Measurements from ENCODE around the gene HOXC9.
A peak's percentile ranks its signal among the peaks of the same experiment; 100 is the strongest.

The HOXC9 gene

GRCh38 chr12:54028314-54029201 is 28.6 kb downstream of the HOXC9 start, which contains the start of gene HOXC6:
TSS of gene HOXC6 (plus strand) at chr12:54028440. CDS start at chr12:54028522, 82 bp downstream.
- no peak for DNase-seq (ENCODE audit: low read depth)

- no peak for DNase-seq (ENCODE audit: low read depth)
These were observed 29.8 kb downstream of the HOXC9 start for GRCh38 chr12:54029529-54030441.

DNA sequence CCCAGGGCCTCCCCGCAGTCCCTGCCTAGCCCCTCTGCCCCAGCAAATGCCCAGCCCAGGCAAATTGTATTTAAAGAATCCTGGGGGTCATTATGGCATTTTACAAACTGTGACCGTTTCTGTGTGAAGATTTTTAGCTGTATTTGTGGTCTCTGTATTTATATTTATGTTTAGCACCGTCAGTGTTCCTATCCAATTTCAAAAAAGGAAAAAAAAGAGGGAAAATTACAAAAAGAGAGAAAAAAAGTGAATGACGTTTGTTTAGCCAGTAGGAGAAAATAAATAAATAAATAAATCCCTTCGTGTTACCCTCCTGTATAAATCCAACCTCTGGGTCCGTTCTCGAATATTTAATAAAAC is 30.5 kb downstream of the HOXC9 start:
- DNase-seq (ENCODE audit: low read depth) = no peak

DNA sequence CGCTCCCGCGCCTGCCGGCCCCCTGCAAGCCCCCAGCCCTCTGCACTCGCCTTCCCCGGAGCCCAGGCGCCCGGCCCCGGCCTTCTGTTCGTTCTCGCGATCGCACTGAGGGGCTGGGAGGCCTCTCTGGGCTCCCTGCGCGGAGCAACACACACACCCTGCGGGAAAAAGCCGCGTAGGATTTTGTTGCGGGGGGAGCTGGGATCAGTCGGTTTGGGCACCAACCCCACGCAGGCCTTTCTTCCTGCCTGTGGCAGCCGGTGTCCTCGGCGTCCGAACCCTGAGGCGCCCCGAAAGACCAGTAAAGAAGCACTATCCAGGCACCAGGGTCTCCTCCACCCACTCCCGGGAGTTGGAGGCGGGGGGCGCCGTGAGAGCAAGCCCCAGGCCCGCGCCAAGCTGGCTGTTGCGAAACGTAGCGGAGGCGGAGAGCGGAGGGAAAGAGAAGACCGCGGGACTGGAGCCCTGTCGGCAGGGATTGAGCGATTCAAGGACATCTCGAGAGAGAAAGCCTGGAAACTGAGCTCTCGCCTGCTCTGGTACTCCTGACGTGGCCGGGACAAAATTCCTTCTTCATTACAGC is 31.0 kb downstream of the HOXC9 start:
- DNase-seq (ENCODE audit: low read depth) = no peak

- no peak for DNase-seq (ENCODE audit: low read depth)
These were observed 31.5 kb downstream of the HOXC9 start for GRCh38 chr12:54031480-54031879.

DNA sequence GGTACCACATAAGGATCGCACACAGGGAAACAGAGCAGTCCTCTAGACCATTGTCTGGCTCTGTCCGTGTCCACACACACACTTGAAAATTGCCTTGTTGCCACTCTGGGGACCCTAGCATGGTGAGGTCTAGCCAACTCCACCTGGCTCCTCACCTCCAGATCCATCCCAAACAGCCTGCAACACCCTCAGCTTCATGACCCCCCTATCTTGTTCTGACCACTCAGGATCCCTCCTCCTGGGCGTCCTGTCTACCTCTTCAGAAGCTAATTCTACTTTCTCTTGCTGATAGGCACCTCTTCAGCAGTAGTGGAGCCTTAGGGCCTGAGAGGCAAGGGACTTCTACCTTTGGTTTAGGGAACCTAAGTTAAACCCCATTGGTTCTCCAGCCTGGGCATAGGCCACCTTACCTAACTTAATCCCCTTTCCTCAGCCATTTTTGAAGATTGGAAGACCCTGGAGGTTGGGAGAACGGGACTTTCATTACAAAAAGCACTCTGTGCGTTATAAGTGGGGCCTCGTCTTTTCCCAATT is 32.2 kb downstream of the HOXC9 start:
- no peak for DNase-seq (ENCODE audit: low read depth)

- DNase-seq (ENCODE audit: low read depth) = peak; percentile 42
These were observed 32.7 kb downstream of the HOXC9 start, which contains the start of gene HOXC5 for GRCh38 chr12:54032627-54033100. TSS of gene HOXC5 (plus strand) at chr12:54033050. CDS start at chr12:54033123, 73 bp downstream.

- no peak for DNase-seq (ENCODE audit: low read depth)
These were observed 33.4 kb downstream of the HOXC9 start for GRCh38 chr12:54033106-54033979.

DNA sequence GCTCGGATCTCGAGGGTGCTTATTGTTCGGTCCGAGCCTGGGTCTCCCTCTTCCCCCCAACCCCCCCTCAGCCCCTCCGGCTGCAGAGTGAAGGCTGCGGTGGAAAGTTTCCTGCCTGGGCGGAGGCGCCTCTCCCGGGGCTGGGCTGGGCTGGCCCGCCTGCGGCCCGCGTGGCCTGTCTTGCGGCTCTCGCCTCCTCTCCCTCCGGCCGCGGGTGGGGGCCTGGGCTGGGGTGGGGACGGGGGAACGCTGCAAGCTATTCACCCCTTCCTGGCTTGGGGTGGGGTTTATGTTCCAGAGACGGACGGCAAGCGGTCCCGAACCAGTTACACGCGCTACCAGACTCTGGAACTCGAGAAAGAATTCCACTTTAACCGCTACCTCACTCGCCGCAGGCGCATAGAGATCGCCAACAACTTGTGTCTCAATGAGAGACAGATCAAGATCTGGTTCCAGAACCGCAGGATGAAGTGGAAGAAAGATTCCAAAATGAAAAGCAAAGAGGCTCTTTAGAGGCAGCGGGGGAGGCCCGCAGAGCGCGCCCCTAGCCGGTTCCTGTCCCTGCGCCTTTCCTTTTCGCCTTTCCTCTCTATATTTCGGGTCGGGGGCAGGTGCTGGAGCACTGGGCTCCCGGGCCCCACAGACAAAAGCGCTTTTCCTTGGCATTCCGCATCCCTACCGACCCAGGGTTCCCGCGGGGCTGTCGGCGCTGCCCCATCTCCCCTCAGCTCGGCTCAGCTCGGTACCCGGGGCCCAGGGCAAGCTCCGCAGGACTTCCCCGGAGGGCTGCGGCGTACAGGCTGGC is 34.2 kb downstream of the HOXC9 start:
- DNase-seq (ENCODE audit: low read depth) = no peak

- DNase-seq (ENCODE audit: low read depth) = no peak
These were observed 34.9 kb downstream of the HOXC9 start for GRCh38 chr12:54034785-54035310.

DNA sequence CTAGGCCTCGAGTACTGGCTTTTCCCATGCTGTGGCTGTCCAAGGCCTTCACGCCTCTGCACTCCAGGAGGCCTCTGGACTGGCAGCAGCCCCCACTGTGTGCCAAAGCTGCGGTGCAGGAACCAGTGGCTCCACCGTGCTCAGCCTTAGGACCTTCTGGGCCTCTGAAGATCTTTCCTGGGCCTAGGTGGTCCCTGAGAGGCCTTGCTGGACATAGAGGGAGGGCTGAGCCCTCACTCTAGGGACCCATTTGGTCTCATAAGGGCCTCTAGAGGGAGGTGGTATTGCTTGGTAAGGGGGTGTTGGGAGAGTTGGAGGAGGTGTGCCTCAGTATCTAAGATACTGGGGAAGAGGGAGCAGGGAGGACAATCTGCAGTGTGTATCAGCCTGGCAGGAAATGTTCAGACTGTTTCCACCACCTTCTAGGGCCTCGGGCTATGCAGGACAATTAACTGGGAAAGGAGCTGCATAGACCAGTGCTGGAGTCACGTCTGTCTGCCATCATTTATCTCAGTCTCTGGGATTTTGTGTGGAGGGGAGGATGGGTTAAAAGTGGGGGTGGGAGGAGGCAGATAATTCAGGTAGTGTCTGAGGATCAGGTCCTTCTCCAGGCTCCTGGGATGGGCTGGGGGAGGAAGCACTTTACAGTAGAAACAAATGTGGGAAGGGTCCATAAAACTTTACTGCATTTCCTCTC is 35.8 kb downstream of the HOXC9 start:
- no peak for DNase-seq (ENCODE audit: low read depth)

GRCh38 chr12:54036620-54037359 is 36.8 kb downstream of the HOXC9 start:
- DNase-seq (ENCODE audit: low read depth) = no peak

DNA sequence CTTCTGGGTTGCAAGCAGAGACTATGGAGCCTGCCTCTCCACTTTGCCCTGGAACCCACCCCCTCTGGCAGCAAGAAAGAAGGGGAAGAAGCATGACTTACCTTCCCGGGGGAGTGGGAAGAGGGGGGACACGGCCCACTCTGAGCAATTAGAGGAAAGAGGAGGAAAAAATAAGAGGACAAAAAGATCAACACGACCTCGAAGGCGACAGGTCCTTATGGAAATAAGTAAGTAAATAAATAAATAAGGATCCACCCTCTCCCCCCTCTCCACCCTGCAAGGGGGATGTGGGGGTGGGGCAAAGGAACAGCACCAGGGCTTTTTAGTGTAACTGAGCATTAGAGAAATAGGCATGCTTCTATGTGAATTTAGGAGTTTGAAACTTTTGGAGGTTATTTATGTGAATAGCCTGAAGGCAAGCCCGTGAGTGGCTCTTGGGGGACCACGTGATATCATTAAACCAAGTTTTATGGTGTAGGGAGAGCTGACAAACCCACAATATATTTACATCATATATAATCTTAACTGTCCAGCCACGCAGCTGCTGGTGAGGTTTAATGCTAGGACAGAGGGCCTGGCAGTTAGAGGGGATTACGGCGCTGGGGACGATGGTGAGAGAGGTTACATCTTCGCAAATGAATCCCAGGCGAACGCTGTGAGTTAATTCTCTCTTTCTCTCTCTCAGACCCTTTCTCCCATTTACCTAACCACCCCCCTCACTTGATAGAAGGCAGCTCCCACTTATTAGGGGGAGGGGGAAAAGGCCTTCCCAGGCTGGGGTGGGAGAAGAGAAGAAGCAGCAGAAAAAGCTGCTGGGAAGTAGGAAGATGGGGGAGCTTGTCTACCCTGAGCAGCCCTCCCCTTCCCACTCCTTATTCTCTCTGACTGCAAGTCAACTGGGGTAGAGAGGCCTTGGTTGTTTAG is 37.7 kb downstream of the HOXC9 start:
- DNase-seq (ENCODE audit: low read depth) = no peak

- DNase-seq (ENCODE audit: low read depth) = no peak
These were observed 38.4 kb downstream of the HOXC9 start for GRCh38 chr12:54038284-54038870.

DNA sequence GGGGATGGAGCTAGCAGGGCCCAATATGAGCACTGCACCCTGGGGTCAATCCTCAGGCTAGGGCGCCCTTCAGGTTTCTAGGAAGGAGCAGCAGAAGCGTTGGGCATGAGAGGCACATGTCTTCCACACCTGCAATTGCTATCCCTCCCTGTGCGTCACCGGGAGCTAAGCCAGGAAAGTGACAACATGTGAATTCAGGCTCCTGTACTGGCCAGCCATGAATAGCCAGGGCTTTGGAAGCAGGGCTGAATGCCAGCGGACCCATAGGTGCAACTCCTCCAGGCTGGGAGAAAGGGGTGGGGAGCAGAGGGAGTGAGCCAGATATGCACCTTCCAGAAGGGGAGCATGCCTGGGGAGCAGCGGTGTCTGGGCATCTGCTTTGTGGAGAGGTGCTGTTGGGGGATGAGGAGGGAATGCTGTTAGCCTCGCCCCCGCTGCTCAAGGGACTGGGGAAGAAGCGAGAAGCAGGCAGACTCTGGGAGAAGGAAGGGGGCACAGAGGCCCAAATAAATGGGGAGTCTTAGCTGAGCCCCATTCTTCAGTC is 39.0 kb downstream of the HOXC9 start:
- DNase-seq (ENCODE audit: low read depth) = no peak

DNA sequence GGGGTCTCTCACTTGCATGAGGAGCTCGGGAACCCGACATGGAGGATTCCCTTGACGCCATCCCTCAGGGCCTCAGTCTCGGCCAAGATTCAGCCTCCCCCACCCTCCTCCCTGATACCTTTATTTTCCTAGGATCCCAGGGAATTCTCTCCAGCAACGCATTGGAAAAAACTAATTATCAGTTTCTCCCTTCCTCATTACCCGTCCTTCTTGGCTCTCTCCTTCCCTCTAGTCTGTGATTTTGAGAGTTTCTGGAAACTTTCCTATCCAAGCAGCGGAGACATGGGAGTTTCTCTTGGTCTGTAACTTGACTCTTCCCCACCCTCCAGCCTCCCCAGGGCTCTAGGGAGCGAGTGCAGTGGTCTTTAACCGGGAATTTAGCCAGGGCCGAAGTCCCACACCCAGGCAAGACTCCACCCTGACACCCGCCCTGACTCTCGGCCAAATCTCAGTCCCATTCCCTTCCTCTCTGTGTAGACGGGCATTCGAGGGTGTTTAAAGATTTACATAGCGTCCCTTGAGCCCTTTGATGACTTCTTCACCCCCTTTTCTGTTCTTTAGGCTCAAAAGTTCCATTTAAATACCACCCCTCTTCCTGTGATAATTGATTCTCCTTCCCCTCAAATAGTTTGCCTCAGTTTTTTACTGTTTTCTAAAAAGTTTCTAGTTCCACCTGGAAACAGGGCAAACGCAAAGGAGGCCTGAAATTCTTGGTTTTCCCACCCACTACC is 39.6 kb downstream of the HOXC9 start:
- DNase-seq (ENCODE audit: low read depth) = no peak
